ENCODE measurements around the gene ATP5F1C. TPM values are rescaled to one million over a fixed set of nuclear protein-coding genes. Genes with fewer than 3 reads are reported as not detected.

The ATP5F1C gene
- total and polyA plus RNA-seq, 2 donors (not counting 1 experiment from before 2014, with no cell fraction given), result 114 to 116 TPM

- no peaks in the 10 kb centered on the region for H3K4me1 ChIP-seq (ENCODE audit: control insufficient read depth in 2 of 2, insufficient read depth in 2 of 2, low read length in 2 of 2)
- no peak overlapping the region for H3K4me3 ChIP-seq (ENCODE audit: control extremely low read depth in 1 of 5, extremely low read depth in 1 of 5, insufficient read depth in 1 of 5, low read depth in 2 of 5, low read length in 4 of 5)
- peaks cover 16% of the 10 kb centered on the region for H4K20me1 ChIP-seq (ENCODE audit: control insufficient read depth, insufficient read depth, low read length, poor library complexity, severe bottlenecking)
- TF ChIP-seq CTCF (IDR thresholded peaks at IDR 0.05), result no peak
- TF ChIP-seq EZH2 (IDR thresholded peaks at IDR 0.05; ENCODE audit: borderline replicate concordance, insufficient read depth, low read depth, low read length, poor library complexity, severe bottlenecking), result no peak
- no peaks in the 10 kb centered on the region for H3K9me3 Mint-ChIP-seq (ENCODE audit: insufficient read depth)
- no peak overlapping the region for H3K9ac ChIP-seq (ENCODE audit: low read length)
- no CpG with 5 or more reads among the region's 4 CpGs for WGBS (ENCODE audit: insufficient coverage)
- no peak for ATAC-seq (ENCODE audit: low read depth)
- intact Hi-C loops (cut with micrococcal nuclease), result no loop called here
- ChIA-PET CTCF (no interaction called here), POLR2A (no interaction called here)
- H2AFZ ChIP-seq (ENCODE audit: insufficient read depth, low read depth, low read length, poor library complexity, severe bottlenecking), result no peak overlapping the region
- peaks cover 20% of the 10 kb centered on the region for H3K4me1 Mint-ChIP-seq
- no peaks in the 10 kb centered on the region for H3K27me3 ChIP-seq (replicated peaks in 1 of 4; ENCODE audit: control extremely low read depth in 1 of 4, control insufficient read depth in 3 of 4, insufficient read depth in 4 of 4, low read length in 3 of 4)
- no peak overlapping the region for H3K27ac Mint-ChIP-seq
- no peak overlapping the region for H3K27ac ChIP-seq (ENCODE audit: low read length in 2 of 2)
- H3K4me2 ChIP-seq (replicated peaks; ENCODE audit: low read depth, low read length, poor library complexity, severe bottlenecking), result no peak overlapping the region
- no peak overlapping the region for H3K4me3 Mint-ChIP-seq
- no peaks in the 10 kb centered on the region for H3K9me3 ChIP-seq (ENCODE audit: control extremely low read depth in 1 of 3, control insufficient read depth in 2 of 3, insufficient read depth in 1 of 3, low read length in 2 of 3)
- peaks cover 75% of the 10 kb centered on the region for H3K79me2 ChIP-seq (ENCODE audit: control insufficient read depth, insufficient read depth, low read length)
- no peak for DNase-seq
- peaks cover 1 to 37% of the 10 kb centered on the region in 2 experiments for H3K36me3 ChIP-seq (replicated peaks in 1 of 2; ENCODE audit: control extremely low read depth in 1 of 2, control insufficient read depth in 1 of 2, extremely low read depth in 1 of 2, insufficient read depth in 2 of 2, low read length in 1 of 2)
- H3K27me3 Mint-ChIP-seq, result no peaks in the 10 kb centered on the region
Measured at GRCh38 chr10:7826971-7827370, 39.0 kb downstream of the ATP5F1C start.

- H3K4me1 ChIP-seq (ENCODE audit: control insufficient read depth in 2 of 2, insufficient read depth in 2 of 2, low read length in 2 of 2), result no peaks in the 10 kb centered on the region
- H3K79me2 ChIP-seq (ENCODE audit: control insufficient read depth, insufficient read depth, low read length), result peaks cover 85% of the 10 kb centered on the region
- no peak overlapping the region for H2AFZ ChIP-seq (ENCODE audit: insufficient read depth, low read depth, low read length, poor library complexity, severe bottlenecking)
- Mint-ChIP-seq H3K9me3 (ENCODE audit: insufficient read depth) (no peaks in the 10 kb centered on the region), H3K27ac (no peak overlapping the region), H3K4me1 (peaks cover 19% of the 10 kb centered on the region), H3K27me3 (no peaks in the 10 kb centered on the region), H3K4me3 (no peak overlapping the region)
- CTCF ChIA-PET, result no interaction called here
- H3K27ac ChIP-seq (ENCODE audit: low read length in 2 of 2), result no peak overlapping the region
- ATAC-seq (ENCODE audit: low read depth) (no peak), DNase-seq (no peak)
- POLR2A ChIA-PET, result no interaction called here
- peaks cover 22% of the 10 kb centered on the region for H4K20me1 ChIP-seq (ENCODE audit: control insufficient read depth, insufficient read depth, low read length, poor library complexity, severe bottlenecking)
- H3K36me3 ChIP-seq (replicated peaks in 1 of 2; ENCODE audit: control extremely low read depth in 1 of 2, control insufficient read depth in 1 of 2, extremely low read depth in 1 of 2, insufficient read depth in 2 of 2, low read length in 1 of 2), result peaks cover 1 to 27% of the 10 kb centered on the region in 2 experiments
- 89% methylated on average over 1 of the region's 10 CpGs for WGBS (ENCODE audit: insufficient coverage)
- no peaks in the 10 kb centered on the region for H3K27me3 ChIP-seq (replicated peaks in 1 of 4; ENCODE audit: control extremely low read depth in 1 of 4, control insufficient read depth in 3 of 4, insufficient read depth in 4 of 4, low read length in 3 of 4)
- TF ChIP-seq CTCF (IDR thresholded peaks at IDR 0.05) (no peak), EZH2 (IDR thresholded peaks at IDR 0.05; ENCODE audit: borderline replicate concordance, insufficient read depth, low read depth, low read length, poor library complexity, severe bottlenecking) (no peak)
- H3K4me2 ChIP-seq (replicated peaks; ENCODE audit: low read depth, low read length, poor library complexity, severe bottlenecking), result no peak overlapping the region
- no peak overlapping the region for H3K9ac ChIP-seq (ENCODE audit: low read length)
- no peaks in the 10 kb centered on the region for H3K9me3 ChIP-seq (ENCODE audit: control extremely low read depth in 1 of 3, control insufficient read depth in 2 of 3, insufficient read depth in 1 of 3, low read length in 2 of 3)
- no peak overlapping the region for H3K4me3 ChIP-seq (ENCODE audit: control extremely low read depth in 1 of 5, extremely low read depth in 1 of 5, insufficient read depth in 1 of 5, low read depth in 2 of 5, low read length in 4 of 5)
- intact Hi-C loops (cut with micrococcal nuclease), result no loop called here
Measured at GRCh38 chr10:7829289-7829834, 41.4 kb downstream of the ATP5F1C start.
